DMS153 (cell line): ENCODE results near the gene AAGAB.
"Not testable (repeated sequence)": the region's sequence is repeated elsewhere in the genome, so short reads cannot be mapped to it uniquely, and the experiment has no call there.

Experiments
- DNase-seq: peaks from one replicate; lab custom pipeline; 2025; lab: John Stamatoyannopoulos, UW

Gene AAGAB

GRCh38 chr15:67254238-67255175, at the start of gene AAGAB, which contains the start of gene IQCH:
AAGAB (minus strand) TSS chr15:67254661; CDS start chr15:67254631, 30 bp downstream.
IQCH (plus strand) TSS chr15:67254786; CDS start chr15:67254897, 111 bp downstream.
- DNase-seq = peak; percentile 72

- DNase-seq = peak; percentile 1
Observed at GRCh38 chr15:67303490-67304363, 49.3 kb upstream of the AAGAB start.

- DNase-seq = no peak
Observed at GRCh38 chr15:67300266-67301025, 46.0 kb upstream of the AAGAB start.

GRCh38 chr15:67296684-67297083, 42.2 kb upstream of the AAGAB start:
- no peak for DNase-seq

- no peak for DNase-seq
Observed at GRCh38 chr15:67296188-67296587, 41.7 kb upstream of the AAGAB start.

GRCh38 chr15:67290319-67290718, 35.9 kb upstream of the AAGAB start:
- DNase-seq = no peak

GRCh38 chr15:67286400-67286799, 31.9 kb upstream of the AAGAB start:
- not testable (repeated sequence) for DNase-seq

- DNase-seq = not testable (repeated sequence)
Observed at GRCh38 chr15:67285625-67286024, 31.2 kb upstream of the AAGAB start.

- DNase-seq = no peak
Observed at GRCh38 chr15:67281714-67282113, 27.3 kb upstream of the AAGAB start.

GRCh38 chr15:67280217-67280616, 25.8 kb upstream of the AAGAB start:
- DNase-seq = no peak

GRCh38 chr15:67276666-67277065, 22.2 kb upstream of the AAGAB start:
- DNase-seq = no peak

- DNase-seq = no peak
Observed at GRCh38 chr15:67274236-67274635, 19.8 kb upstream of the AAGAB start.

GRCh38 chr15:67267951-67268941, 13.8 kb upstream of the AAGAB start:
- no peak for DNase-seq

- no peak for DNase-seq
Observed at GRCh38 chr15:67267440-67267839, 13.0 kb upstream of the AAGAB start.

GRCh38 chr15:67266870-67267269, 12.4 kb upstream of the AAGAB start:
- DNase-seq = no peak

- no peak for DNase-seq
Observed at GRCh38 chr15:67259806-67260205, 5.3 kb upstream of the AAGAB start.

GRCh38 chr15:67259379-67259778, 4.9 kb upstream of the AAGAB start:
- no peak for DNase-seq

GRCh38 chr15:67258412-67258811, 4.0 kb upstream of the AAGAB start:
- not testable (repeated sequence) for DNase-seq

- no peak for DNase-seq
Observed at GRCh38 chr15:67256051-67256450, 1.6 kb upstream of the AAGAB start.

- no peak for DNase-seq
Observed at GRCh38 chr15:67253549-67254237, 768 bp downstream of the AAGAB start.
